CD4-positive, CD25-positive, alpha-beta regulatory T cell (primary cell): ENCODE results near the gene MYH9. TPM values are rescaled to one million over a fixed set of nuclear protein-coding genes. Genes with fewer than 3 reads are reported as not detected.
"Not testable (repeated sequence)": the region's sequence is repeated elsewhere in the genome, so short reads cannot be mapped to it uniquely, and the experiment has no call there.

Source experiments
- ATAC-seq, 2 donors: fragments of 150-1000 bp; cut with Tn5 transposase; one replicate each; pipeline ENCODE4 v1.10.0; 2021; ENCODE audit warnings: low read depth in 2 of 2, moderate number of reproducible peaks in 2 of 2, moderate library complexity in 1 of 2
- DNase-seq, 3 donors: peaks; one replicate each; pipeline versions ENCODE4 v3.0.0 to v3.0.0-alpha.2; 2012 to 2022; ENCODE audit warnings: mixed read lengths in 1 of 3
- H3K27ac ChIP-seq: one replicate; pipeline ENCODE4 v1.7.0; 2013; ENCODE audit warnings: mild to moderate bottlenecking, low read length; ENCODE audit not compliant: insufficient read depth, poor library complexity, severe bottlenecking
- H3K27me3 ChIP-seq: one replicate; pipeline ENCODE4 v1.7.0; 2013; ENCODE audit warnings: low read length; ENCODE audit not compliant: control insufficient read depth, insufficient read depth
- H3K36me3 ChIP-seq: one replicate; pipeline ENCODE4 v1.7.0; 2013; ENCODE audit warnings: mild to moderate bottlenecking, low read length, moderate library complexity; ENCODE audit not compliant: control insufficient read depth, insufficient read depth
- H3K4me1 ChIP-seq: 2 replicates; pipeline ENCODE4 v1.7.0; 2013; ENCODE audit warnings: mild to moderate bottlenecking, low read length; ENCODE audit not compliant: insufficient read depth, control insufficient read depth, poor library complexity, severe bottlenecking
- H3K4me3 ChIP-seq: one replicate; pipeline ENCODE4 v1.7.0; 2013; ENCODE audit warnings: low read depth, mild to moderate bottlenecking, low read length, moderate library complexity
- H3K9me3 ChIP-seq, 2 experiments: 1 replicate in 1 of 2; 2 replicates in 1 of 2; pipeline ENCODE4 v1.7.0; 2013; ENCODE audit warnings: low read length in 2 of 2, mild to moderate bottlenecking in 1 of 2, moderate library complexity in 1 of 2; ENCODE audit not compliant: control insufficient read depth in 2 of 2
- H3K27ac Mint-ChIP-seq, 3 donors: one replicate each; pipeline ENCODE4 v1.8.0; 2020 to 2022; ENCODE audit warnings: mild to moderate bottlenecking in 3 of 3, mixed read lengths in 3 of 3, moderate library complexity in 2 of 3
- H3K27me3 Mint-ChIP-seq: one replicate; pipeline ENCODE4 v1.8.0; 2022; ENCODE audit warnings: mild to moderate bottlenecking, mixed read lengths
- H3K36me3 Mint-ChIP-seq: one replicate; pipeline ENCODE4 v1.8.0; 2020; ENCODE audit warnings: mixed read lengths
- H3K4me1 Mint-ChIP-seq, 4 donors: one replicate each; pipeline ENCODE4 v1.8.0; 2020 to 2022; ENCODE audit warnings: mixed read lengths in 4 of 4, mild to moderate bottlenecking in 1 of 4
- H3K4me3 Mint-ChIP-seq, 4 donors: one replicate each; pipeline ENCODE4 v1.8.0; 2020 to 2022; ENCODE audit warnings: mild to moderate bottlenecking in 4 of 4, mixed read lengths in 4 of 4, moderate library complexity in 3 of 4
- H3K9me3 Mint-ChIP-seq, 7 donors: one replicate each; pipeline ENCODE4 v1.8.0; 2020 to 2022; ENCODE audit warnings: mixed read lengths in 7 of 7, mild to moderate bottlenecking in 3 of 7, moderate library complexity in 2 of 7
- polyA plus RNA-seq, 4 donors: library from polyadenylated mRNA; unstranded; fragments of 300-500 nt; fragmentation: Illumina TruSeq; gene quantifications; one replicate each; pipeline ENCODE4 v1.2.3, GENCODE V29; 2021
- total RNA-seq: library from RNA; stranded (reverse); gene quantifications from one replicate; pipeline ENCODE4 v1.2.3, GENCODE V29; 2022

The MYH9 gene
- total and polyA plus RNA-seq, 5 donors from 2014 or later = 80.0 to 1,341 (median 98.1) TPM

DNA sequence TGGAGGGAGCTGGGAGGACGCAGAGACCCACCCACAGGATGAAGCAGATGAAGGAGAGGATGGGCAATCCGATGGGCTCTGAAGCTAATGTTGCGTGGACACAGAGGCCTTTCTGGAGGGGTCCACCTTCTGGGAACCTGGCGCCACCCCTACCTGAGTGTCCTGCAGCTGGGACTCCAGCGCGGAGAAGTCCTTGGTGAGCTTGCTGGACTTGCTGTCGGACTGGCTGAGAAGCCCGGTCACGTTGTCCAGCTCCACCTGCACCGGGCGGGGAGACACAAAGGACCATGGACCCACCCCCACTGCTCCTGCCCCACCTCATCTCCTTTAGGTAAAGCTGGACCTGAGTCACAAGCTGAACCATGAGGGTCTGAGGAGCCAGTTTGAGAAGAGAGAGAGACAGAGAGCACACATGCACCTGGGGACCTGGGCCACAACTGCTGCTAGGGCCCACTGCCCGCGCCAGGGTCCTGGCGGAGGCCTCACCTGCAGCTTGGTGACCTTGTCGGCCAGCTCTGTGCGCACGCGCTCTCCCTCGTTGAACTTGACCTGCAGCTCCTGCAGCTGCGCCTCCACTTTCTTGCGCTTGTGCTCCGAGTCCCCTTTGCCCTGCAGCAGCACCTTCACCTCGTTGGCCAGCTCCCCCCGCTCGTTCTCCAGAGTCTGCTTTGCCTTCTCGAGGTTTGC, 94.0 kb downstream of the MYH9 start:
- Histone ChIP-seq H3K27me3 (no peaks in the 10 kb centered on the region), H3K4me1 (peaks cover 23% of the 10 kb centered on the region), H3K9me3 (no peaks in the 10 kb centered on the region), H3K36me3 (peaks cover 85% of the 10 kb centered on the region), H3K27ac (no peak overlapping the region), H3K4me3 (no peak overlapping the region)
- Mint-ChIP-seq H3K27ac (peak overlapping the region in 1 of 3 donors; percentile 38), H3K36me3 (peaks cover 53% of the 10 kb centered on the region), H3K4me3 (no peak overlapping the region), H3K9me3 (peaks cover 0 to 5% (median 0%) of the 10 kb centered on the region in 7 donors), H3K27me3 (peaks cover 6% of the 10 kb centered on the region), H3K4me1 (peaks cover 0 to 30% (median 16%) of the 10 kb centered on the region in 4 donors)
- DNase-seq = no peak
- no peak for ATAC-seq

DNA sequence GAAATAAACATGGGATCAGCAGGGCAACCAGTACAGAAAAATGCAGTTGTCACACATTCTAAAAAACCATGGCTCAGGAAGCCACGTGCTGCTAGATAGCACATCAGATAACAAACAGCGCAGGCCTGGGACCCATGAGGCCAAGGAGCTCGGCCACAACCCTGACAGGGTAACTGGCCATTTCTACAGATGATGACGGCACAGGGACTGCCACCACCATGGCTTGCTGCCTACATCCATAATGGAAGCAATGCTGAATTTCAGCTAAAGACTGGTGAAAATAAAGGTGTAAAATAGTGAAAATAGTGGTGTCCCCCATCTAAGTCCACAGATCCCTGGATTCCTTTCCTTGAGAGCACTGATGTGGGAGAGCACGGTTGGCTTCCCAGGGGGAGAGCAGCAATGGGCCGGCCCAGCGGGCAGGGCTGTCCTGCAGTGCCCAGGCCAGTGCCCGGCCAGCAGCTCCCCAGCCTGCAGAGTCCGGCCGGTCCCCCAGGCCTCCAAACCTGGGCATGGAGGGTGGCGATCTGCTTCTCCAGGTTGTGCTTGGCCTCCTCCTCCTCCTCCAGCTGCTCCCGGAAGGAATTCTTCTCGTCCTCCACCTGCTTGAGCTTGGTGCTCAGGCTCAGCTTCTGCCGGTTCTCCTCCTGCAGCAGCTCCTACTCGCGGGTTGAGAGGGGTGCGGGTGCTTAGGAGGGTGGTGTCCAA, 94.8 kb downstream of the MYH9 start:
- peak overlapping the region in 2 of 3 donors; percentile 67 to 81 for H3K27ac Mint-ChIP-seq
- no peak overlapping the region for H3K4me3 ChIP-seq
- H3K9me3 ChIP-seq = no peaks in the 10 kb centered on the region
- peaks cover 23% of the 10 kb centered on the region for H3K4me1 ChIP-seq
- H3K9me3 Mint-ChIP-seq = peaks cover 0 to 5% (median 0%) of the 10 kb centered on the region in 7 donors
- peaks cover 6% of the 10 kb centered on the region for H3K27me3 Mint-ChIP-seq
- peaks cover 0 to 35% (median 16%) of the 10 kb centered on the region in 4 donors for H3K4me1 Mint-ChIP-seq
- ATAC-seq (no peak), DNase-seq (no peak)
- peak overlapping the region; percentile 7 to 49 (median 24) for H3K4me3 Mint-ChIP-seq
- no peak overlapping the region for H3K27ac ChIP-seq
- H3K36me3 ChIP-seq = peaks cover 85% of the 10 kb centered on the region
- no peaks in the 10 kb centered on the region for H3K27me3 ChIP-seq
- peaks cover 49% of the 10 kb centered on the region for H3K36me3 Mint-ChIP-seq

DNA sequence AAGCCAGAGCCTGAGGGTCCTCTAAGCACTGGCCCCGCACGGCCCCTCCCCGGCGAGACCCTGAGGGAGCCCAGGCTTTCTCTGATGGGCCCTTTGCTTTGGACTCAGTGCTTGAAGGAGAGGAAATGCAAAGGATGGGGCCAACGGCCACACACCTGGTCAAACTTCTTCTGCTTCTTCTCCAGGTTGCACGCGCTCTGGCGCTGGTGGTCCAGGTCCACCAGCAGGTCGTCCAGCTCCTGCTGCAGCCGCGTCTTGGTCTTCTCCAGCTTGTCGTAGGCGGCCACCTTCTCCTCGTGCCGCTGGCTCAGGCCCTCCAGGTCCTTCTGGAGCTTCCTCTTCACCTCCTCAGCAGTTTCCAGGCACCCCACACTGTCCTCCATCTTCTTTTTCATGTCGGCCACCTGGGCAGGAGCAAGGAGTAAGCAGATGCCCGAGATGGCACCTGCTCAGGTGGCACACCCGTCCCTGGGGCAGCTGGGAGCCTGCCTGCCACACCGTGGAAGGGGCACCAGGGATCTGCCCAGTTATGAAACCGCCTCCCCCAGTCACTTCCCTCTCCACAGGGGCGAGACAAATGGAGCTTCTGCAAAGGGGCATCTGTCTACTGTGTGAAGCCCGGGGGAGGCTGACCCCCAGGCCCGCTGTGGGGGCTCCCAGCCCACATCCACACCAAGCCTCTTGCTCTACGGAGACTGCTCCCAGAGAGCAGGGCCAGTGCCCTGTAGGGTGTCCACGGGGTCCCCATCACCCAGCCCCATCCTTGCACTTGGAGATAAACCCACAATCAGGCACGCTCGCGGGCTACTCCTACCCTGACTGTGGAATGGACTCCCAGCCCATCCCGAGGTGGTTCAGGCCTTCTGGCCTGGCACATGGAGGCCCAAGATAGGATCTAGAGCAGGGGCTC, 95.7 kb downstream of the MYH9 start:
- Mint-ChIP-seq H3K27me3 (peaks cover 6% of the 10 kb centered on the region), H3K27ac (peak overlapping the region; percentile 69 to 95 (median 80)), H3K4me3 (peak overlapping the region; percentile 15 to 84 (median 60)), H3K9me3 (peaks cover 0 to 5% (median 0%) of the 10 kb centered on the region in 7 donors), H3K4me1 (peaks cover 0 to 39% (median 18%) of the 10 kb centered on the region in 4 donors), H3K36me3 (peaks cover 43% of the 10 kb centered on the region)
- Histone ChIP-seq H3K27me3 (no peaks in the 10 kb centered on the region), H3K4me1 (peaks cover 23% of the 10 kb centered on the region), H3K4me3 (no peak overlapping the region), H3K9me3 (no peaks in the 10 kb centered on the region), H3K27ac (no peak overlapping the region), H3K36me3 (peaks cover 83% of the 10 kb centered on the region)
- ATAC-seq (no peak), DNase-seq (no peak)

DNA sequence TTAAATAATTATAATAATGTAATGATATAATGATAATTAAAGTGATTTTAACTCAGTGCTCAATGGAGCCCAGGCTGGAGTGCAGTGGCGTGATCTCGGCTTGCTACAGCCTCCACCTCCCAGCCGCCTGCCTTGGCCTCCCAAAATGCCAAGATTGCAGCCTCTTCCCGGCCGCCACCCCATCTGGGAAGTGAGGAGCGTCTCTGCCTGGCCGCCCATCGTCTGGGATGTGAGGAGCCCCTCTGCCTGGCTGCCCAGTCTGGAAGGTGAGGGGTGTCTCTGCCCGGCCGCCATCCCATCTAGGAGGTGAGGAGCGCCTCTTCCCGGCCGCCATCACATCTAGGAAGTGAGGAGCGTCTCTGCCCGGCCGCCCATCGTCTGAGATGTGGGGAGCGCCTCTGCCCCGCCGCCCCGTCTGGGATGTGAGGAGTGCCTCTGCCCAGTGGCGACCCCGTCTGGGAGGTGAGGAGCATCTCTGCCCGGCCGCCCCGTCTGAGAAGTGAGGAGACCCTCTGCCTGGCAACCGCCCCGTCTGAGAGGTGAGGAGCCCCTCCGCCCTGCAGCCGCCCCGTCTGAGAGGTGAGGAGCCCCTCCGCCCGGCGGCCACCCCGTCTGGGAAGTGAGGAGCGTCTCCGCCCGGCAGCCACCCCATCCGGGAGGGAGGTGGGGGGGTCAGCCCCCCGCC, 97.2 kb downstream of the MYH9 start:
- Histone ChIP-seq H3K4me1 (peaks cover 23% of the 10 kb centered on the region), H3K36me3 (peaks cover 83% of the 10 kb centered on the region)
- Mint-ChIP-seq H3K27me3 (peaks cover 11% of the 10 kb centered on the region), H3K27ac (peak overlapping the region in 1 of 3 donors; percentile 92), H3K4me3 (peak overlapping the region in 2 of 4 donors; percentile 43 to 69), H3K36me3 (peaks cover 46% of the 10 kb centered on the region), H3K4me1 (peaks cover 0 to 44% (median 20%) of the 10 kb centered on the region in 4 donors)
- H3K27ac ChIP-seq, DNase-seq, H3K4me3 ChIP-seq, ATAC-seq, H3K9me3 ChIP-seq, H3K27me3 ChIP-seq, H3K9me3 Mint-ChIP-seq: not testable (repeated sequence)

DNA sequence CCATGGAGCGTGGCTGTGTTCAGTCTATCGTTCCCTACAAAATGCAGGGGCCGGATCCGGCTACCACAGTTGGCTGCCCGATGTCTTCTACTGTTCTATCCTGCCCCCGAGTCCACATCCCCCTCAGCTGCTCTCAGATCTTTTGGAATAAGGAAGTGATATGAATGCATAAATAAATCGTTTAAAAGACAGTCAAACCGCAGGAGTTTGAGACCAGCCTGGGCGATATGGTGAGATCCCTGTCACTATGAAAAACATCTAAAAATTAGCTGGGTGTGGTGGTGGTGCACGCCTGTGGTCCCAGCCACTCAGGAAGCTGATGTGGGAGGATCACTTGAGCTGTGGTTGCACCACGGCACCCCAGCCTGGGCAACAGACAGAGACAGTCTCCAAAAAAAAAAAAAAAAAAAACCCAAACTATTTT, 97.8 kb downstream of the MYH9 start:
- H3K27me3 ChIP-seq, H3K9me3 Mint-ChIP-seq, H3K9me3 ChIP-seq: not testable (repeated sequence)
- peak overlapping the region; percentile 38 for H3K4me3 ChIP-seq
- peaks cover 11% of the 10 kb centered on the region for H3K27me3 Mint-ChIP-seq
- peak overlapping the region; percentile 55 for H3K27ac ChIP-seq
- peaks cover 83% of the 10 kb centered on the region for H3K36me3 ChIP-seq
- ATAC-seq (peak; percentile 62 to 72), DNase-seq (peak; percentile 26 to 68 (median 63))
- peaks cover 0 to 44% (median 20%) of the 10 kb centered on the region in 4 donors for H3K4me1 Mint-ChIP-seq
- peaks cover 23% of the 10 kb centered on the region for H3K4me1 ChIP-seq
- peak overlapping the region; percentile 64 to 92 (median 89) for H3K27ac Mint-ChIP-seq
- peaks cover 43% of the 10 kb centered on the region for H3K36me3 Mint-ChIP-seq
- peak overlapping the region; percentile 58 to 78 (median 72) for H3K4me3 Mint-ChIP-seq

DNA sequence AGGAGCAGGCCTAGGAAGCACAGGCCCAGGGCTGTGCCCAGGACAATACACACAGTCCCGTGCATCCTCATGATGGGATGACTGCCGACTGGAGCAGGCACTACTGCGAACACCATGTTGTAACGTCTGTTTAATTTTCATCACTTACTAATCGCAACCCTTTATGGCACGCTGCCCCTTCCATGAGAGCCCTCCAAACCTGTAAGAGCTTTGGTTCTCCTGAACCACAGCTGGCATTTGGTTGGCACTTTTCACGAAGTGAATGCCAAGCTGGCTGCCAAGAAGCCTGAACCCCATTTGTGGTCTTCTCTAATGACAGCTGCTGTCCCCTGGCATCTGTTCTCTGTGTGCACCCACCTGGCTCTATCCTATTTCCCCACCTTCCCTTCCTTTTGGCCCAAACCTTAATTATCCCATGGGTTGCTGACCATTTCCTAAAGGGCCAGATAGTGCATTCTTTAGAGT, 98.3 kb downstream of the MYH9 start:
- ATAC-seq (no peak), DNase-seq (no peak)
- Mint-ChIP-seq H3K4me1 (peaks cover 0 to 43% (median 20%) of the 10 kb centered on the region in 4 donors), H3K9me3 (peaks cover 0 to 5% (median 0%) of the 10 kb centered on the region in 7 donors), H3K4me3 (peak overlapping the region; percentile 58 to 78 (median 72)), H3K27ac (peak overlapping the region; percentile 64 to 92 (median 89)), H3K36me3 (peaks cover 41% of the 10 kb centered on the region), H3K27me3 (peaks cover 11% of the 10 kb centered on the region)
- H3K4me1 ChIP-seq = peaks cover 23% of the 10 kb centered on the region
- peak overlapping the region; percentile 38 for H3K4me3 ChIP-seq
- no peaks in the 10 kb centered on the region for H3K27me3 ChIP-seq
- no peaks in the 10 kb centered on the region for H3K9me3 ChIP-seq
- peak overlapping the region; percentile 55 for H3K27ac ChIP-seq
- H3K36me3 ChIP-seq = peaks cover 83% of the 10 kb centered on the region
